Glutamatergic neuron (in vitro differentiated cells): ENCODE results near the gene SERPINB10. TPM values are rescaled to one million over a fixed set of nuclear protein-coding genes. Genes with fewer than 3 reads are reported as not detected.

Experiments used
- DNase-seq: peaks from one replicate; pipeline ENCODE4 v3.0.0; 2022
- H3K27ac Mint-ChIP-seq: one replicate; pipeline ENCODE4 v1.8.0; 2020; ENCODE audit warnings: mild to moderate bottlenecking, mixed read lengths, inconsistent platforms; ENCODE audit not compliant: unreplicated experiment
- H3K27me3 Mint-ChIP-seq: one replicate; pipeline ENCODE4 v1.8.0; 2020; ENCODE audit warnings: mild to moderate bottlenecking, moderate library complexity, mixed read lengths, inconsistent platforms; ENCODE audit not compliant: unreplicated experiment
- H3K36me3 Mint-ChIP-seq: one replicate; pipeline ENCODE4 v1.8.0; 2020; ENCODE audit warnings: mild to moderate bottlenecking, mixed read lengths, inconsistent platforms; ENCODE audit not compliant: unreplicated experiment
- H3K4me1 Mint-ChIP-seq: one replicate; pipeline ENCODE4 v1.8.0; 2020; ENCODE audit warnings: mild to moderate bottlenecking, low read depth, mixed read lengths, inconsistent platforms; ENCODE audit not compliant: unreplicated experiment
- H3K4me3 Mint-ChIP-seq: one replicate; pipeline ENCODE4 v1.8.0; 2020; ENCODE audit warnings: mild to moderate bottlenecking, mixed read lengths, inconsistent platforms; ENCODE audit not compliant: unreplicated experiment
- H3K9me3 Mint-ChIP-seq: one replicate; pipeline ENCODE4 v1.8.0; 2020; ENCODE audit warnings: mild to moderate bottlenecking, moderate library complexity, mixed read lengths, inconsistent platforms; ENCODE audit not compliant: unreplicated experiment
- total RNA-seq: library from RNA; stranded (reverse); fragmentation: NEBNext Ultra II Directional; extraction: Animal tissue kit (Norgen Biotek cat#: 25700); gene quantifications from one replicate; pipeline ENCODE4 v1.2.1, GENCODE V29; 2021; ENCODE audit not compliant: unreplicated experiment
- TF ChIP-seq, protein P1 (sequence below): fragments of 200-600 bp; sonication (generic); IDR thresholded peaks from one replicate; pipeline ENCODE4 v1.5.0; 2021; ENCODE audit not compliant: partially characterized antibody, unreplicated experiment

The SERPINB10 gene
- total RNA-seq, 1 donor from 2014 or later: not detected

DNA sequence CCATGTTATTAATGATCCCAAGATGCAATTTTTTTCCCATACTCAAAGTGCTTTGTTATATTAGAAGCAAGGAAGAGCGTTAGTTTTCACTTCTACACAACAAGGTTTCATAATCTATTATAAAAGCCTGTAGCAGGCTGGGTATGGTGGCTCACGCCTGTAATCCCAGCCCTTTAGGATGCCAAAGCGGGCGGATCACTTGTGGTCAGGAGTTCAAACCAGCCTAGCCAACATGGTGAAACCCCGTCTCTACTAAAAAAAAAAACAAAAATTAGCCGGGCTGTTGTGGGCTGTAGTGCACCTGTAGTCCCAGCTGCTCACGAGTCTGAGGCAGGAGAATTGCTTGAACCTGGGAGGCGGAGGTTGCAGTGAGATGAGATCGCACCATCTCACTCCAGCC lies 39.2 kb upstream of the SERPINB10 start:
- Mint-ChIP-seq H3K9me3 (no peaks in the 10 kb centered on the region), H3K27me3 (no peaks in the 10 kb centered on the region), H3K36me3 (no peaks in the 10 kb centered on the region), H3K4me1 (no peaks in the 10 kb centered on the region), H3K27ac (no peak overlapping the region), H3K4me3 (no peak overlapping the region)
- DNase-seq: no peak
- TF ChIP-seq, protein P1, sequence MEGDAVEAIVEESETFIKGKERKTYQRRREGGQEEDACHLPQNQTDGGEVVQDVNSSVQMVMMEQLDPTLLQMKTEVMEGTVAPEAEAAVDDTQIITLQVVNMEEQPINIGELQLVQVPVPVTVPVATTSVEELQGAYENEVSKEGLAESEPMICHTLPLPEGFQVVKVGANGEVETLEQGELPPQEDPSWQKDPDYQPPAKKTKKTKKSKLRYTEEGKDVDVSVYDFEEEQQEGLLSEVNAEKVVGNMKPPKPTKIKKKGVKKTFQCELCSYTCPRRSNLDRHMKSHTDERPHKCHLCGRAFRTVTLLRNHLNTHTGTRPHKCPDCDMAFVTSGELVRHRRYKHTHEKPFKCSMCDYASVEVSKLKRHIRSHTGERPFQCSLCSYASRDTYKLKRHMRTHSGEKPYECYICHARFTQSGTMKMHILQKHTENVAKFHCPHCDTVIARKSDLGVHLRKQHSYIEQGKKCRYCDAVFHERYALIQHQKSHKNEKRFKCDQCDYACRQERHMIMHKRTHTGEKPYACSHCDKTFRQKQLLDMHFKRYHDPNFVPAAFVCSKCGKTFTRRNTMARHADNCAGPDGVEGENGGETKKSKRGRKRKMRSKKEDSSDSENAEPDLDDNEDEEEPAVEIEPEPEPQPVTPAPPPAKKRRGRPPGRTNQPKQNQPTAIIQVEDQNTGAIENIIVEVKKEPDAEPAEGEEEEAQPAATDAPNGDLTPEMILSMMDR: no peak

DNA sequence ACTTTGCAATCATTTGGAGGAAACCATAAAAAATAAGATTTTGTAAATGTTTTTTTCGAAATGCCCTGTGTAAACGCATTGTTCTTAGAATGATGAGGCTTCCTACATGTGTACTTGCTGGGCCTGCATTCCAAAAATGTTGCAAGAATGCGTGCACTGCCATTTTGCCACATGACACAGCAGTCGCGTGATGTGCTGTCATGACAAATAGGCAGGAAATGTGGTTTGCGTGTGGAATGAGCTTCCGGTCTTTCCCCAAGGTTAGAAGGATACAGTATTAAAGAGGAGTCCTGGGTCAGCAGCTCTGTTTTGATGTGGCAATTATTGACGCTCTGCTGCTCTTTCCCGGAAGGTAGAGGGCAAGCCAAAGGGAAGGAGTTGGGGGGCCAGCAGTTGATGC lies 38.4 kb upstream of the SERPINB10 start:
- Mint-ChIP-seq H3K27ac (no peak overlapping the region), H3K4me1 (no peaks in the 10 kb centered on the region), H3K4me3 (no peak overlapping the region), H3K27me3 (no peaks in the 10 kb centered on the region), H3K36me3 (no peaks in the 10 kb centered on the region), H3K9me3 (no peaks in the 10 kb centered on the region)
- DNase-seq: no peak
- TF ChIP-seq, protein P1: no peak

DNA sequence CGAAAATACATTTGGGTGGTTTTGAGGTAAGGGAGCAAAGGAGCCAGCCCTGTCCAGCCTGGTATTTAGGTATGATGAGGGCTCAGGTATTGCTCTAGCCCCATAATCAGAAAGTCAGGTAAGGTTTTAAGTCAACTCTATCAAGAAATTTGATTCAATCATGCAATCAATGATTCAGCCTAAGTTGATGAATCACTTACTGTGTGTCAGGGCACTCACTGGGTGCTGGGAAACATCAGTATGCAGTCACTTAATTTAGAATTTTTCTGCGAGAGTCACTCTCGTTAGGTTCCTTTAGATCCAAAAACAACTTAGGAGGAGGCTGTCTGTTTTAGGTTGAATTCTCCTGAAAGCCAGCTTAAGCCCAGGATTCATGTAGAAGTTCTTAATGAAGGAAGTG lies 37.9 kb upstream of the SERPINB10 start:
- H3K27ac Mint-ChIP-seq: no peak overlapping the region
- no peak overlapping the region for H3K4me3 Mint-ChIP-seq
- TF ChIP-seq, protein P1: no peak
- H3K36me3 Mint-ChIP-seq: no peaks in the 10 kb centered on the region
- no peaks in the 10 kb centered on the region for H3K27me3 Mint-ChIP-seq
- no peaks in the 10 kb centered on the region for H3K4me1 Mint-ChIP-seq
- H3K9me3 Mint-ChIP-seq: no peaks in the 10 kb centered on the region
- no peak for DNase-seq

DNA sequence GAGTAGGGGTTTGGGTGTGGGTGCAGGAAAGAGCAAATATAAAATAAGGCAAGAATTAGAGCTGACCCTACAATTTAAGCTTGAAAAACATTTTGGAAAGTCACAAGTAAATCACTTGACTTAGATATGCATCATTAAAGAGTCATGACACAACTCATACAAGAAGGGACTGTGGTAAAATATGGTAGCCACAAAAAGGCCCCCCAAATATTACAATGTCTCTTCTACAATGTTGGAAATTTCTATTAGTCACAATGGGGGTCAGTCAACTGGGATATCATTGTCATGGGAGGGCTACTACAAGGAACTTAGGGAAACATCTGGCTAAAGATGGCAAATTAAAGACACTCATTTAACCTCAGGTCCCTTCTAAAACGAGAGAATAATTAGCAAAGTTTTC lies 35.9 kb upstream of the SERPINB10 start:
- Mint-ChIP-seq H3K9me3 (no peaks in the 10 kb centered on the region), H3K27ac (no peak overlapping the region), H3K4me1 (no peaks in the 10 kb centered on the region), H3K27me3 (no peaks in the 10 kb centered on the region), H3K4me3 (no peak overlapping the region), H3K36me3 (no peaks in the 10 kb centered on the region)
- TF ChIP-seq, protein P1: no peak
- DNase-seq: no peak

DNA sequence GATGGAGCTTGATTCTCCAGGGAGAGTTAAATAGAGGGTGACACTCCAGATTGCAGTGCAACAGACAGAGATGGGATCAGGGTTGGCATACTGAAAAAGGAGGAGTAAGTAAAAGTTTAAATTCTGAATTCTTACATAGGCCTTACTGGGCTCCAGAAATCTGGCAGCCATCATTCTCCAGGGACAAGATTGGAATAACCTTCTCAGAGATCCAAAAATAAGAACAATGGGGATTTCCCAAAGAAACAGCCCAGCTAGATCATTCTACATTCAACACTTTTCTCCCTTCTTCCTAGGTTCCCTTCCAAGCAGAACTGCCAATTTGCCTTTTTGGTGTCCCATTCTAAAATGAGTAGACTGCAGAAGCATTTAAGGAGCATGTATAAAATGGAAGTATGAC lies 35.2 kb upstream of the SERPINB10 start:
- Mint-ChIP-seq H3K36me3 (no peaks in the 10 kb centered on the region), H3K4me3 (no peak overlapping the region), H3K27me3 (no peaks in the 10 kb centered on the region), H3K27ac (no peak overlapping the region), H3K9me3 (no peaks in the 10 kb centered on the region), H3K4me1 (no peaks in the 10 kb centered on the region)
- DNase-seq: no peak
- TF ChIP-seq, protein P1: no peak
